AG09309 (cell line): Measurements from ENCODE around the gene NFIC.
"Not testable (repeated sequence)": the region's sequence is repeated elsewhere in the genome, so short reads cannot be mapped to it uniquely, and the experiment has no call there.

ENCODE experiments used
- DNase-seq: peaks from one replicate; pipeline ENCODE4 v3.0.0-alpha.2; 2010; ENCODE audit warnings: low read depth
- H3K4me3 ChIP-seq: 2 replicates; pipeline ENCODE4 v1.5.1; 2011; ENCODE audit warnings: mild to moderate bottlenecking, low read depth, low read length, moderate library complexity; ENCODE audit not compliant: control insufficient read depth
- TF ChIP-seq, protein P1 (sequence below): IDR thresholded peaks from 2 replicates; pipeline ENCODE4 v1.5.1; 2011; ENCODE audit warnings: mild to moderate bottlenecking, low read depth, low read length, inconsistent platforms; ENCODE audit not compliant: insufficient read depth, control insufficient read depth; ENCODE audit errors: missing control alignments

The NFIC gene

DNA sequence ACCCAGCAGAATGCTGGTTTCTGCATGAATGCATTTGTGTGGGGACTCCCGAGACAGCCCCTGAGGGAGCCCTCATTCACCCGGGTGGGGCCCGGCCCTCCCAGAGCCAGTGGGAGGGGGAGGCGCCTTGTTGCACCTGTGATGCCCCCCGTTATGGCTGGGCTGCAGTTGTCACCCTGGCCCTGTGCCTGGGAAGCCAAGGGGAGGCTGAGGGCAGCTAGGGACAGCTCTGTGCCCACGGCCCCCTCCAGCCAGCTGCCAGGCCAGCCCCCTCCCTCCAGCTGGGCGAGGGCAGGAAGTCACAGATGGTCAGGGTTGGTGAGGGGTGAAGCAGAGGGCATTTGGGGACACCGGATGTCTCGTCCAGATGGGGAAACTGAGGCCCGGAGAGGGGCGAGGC, 26.1 kb downstream of the NFIC start:
- no peak for DNase-seq

DNA sequence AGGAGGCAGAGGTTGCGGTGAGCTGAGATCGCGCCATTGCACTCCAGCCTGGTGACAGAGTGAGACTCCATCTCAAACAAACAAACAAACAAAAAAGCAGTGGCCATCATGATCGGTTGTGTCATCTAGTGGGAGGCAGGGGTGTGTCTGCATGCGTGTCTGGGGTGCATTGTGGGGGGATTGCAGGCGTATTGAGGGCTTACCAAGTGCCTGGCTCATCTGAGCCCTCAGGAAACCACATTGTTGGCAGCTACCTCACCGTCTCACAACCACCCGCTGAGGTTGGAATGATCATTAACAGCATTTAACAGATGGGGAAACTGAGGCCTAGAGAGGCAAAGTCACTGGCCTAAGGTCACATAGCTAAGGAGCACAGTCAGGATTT, 30.5 kb downstream of the NFIC start:
- no peak for DNase-seq
- H3K4me3 ChIP-seq = no peak overlapping the region
- TF ChIP-seq, protein P1, sequence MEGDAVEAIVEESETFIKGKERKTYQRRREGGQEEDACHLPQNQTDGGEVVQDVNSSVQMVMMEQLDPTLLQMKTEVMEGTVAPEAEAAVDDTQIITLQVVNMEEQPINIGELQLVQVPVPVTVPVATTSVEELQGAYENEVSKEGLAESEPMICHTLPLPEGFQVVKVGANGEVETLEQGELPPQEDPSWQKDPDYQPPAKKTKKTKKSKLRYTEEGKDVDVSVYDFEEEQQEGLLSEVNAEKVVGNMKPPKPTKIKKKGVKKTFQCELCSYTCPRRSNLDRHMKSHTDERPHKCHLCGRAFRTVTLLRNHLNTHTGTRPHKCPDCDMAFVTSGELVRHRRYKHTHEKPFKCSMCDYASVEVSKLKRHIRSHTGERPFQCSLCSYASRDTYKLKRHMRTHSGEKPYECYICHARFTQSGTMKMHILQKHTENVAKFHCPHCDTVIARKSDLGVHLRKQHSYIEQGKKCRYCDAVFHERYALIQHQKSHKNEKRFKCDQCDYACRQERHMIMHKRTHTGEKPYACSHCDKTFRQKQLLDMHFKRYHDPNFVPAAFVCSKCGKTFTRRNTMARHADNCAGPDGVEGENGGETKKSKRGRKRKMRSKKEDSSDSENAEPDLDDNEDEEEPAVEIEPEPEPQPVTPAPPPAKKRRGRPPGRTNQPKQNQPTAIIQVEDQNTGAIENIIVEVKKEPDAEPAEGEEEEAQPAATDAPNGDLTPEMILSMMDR = no peak

More for the DNA sequence above, 26.1 kb downstream of the NFIC start:
- TF ChIP-seq, protein P1 = no peak
- no peak overlapping the region for H3K4me3 ChIP-seq

DNA sequence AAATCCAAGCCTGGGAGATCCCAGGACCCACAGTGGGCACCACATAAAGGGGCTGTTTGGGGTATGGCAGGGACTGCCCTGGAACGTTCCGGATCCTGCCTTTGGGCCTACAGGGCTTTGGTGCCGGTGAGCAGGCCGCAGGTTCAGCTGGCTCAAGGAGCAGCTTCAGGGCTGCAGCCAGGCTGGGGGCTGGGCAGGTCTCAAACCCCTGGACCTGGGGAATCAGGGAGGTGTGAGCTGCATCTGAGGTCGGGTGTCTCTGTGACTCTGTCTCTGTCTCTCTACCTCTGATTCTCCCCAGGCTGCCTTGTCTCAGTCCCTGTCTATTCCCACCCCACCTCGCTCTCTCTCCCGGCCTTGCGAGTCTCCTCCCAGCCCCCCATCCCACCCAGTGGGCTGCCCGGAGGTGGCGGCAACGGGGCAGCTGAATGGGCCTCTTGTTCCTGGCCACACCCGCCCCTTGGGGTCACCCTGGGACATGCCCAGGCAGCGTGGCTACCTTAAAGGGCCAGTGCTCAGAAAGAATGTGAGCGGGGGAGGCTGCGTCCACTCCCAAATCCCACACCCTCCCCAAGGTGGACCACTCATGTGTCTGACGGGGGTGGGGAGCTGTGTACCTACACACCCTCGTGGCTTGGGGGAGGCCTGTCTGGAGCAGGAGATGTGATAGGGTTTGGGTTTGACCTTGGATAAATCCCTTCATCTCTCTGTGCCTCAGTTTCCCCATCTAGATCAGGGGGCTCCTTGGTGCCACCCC, 31.1 kb downstream of the NFIC start:
- no peak overlapping the region for H3K4me3 ChIP-seq
- DNase-seq = no peak
- TF ChIP-seq, protein P1 = no peak

DNA sequence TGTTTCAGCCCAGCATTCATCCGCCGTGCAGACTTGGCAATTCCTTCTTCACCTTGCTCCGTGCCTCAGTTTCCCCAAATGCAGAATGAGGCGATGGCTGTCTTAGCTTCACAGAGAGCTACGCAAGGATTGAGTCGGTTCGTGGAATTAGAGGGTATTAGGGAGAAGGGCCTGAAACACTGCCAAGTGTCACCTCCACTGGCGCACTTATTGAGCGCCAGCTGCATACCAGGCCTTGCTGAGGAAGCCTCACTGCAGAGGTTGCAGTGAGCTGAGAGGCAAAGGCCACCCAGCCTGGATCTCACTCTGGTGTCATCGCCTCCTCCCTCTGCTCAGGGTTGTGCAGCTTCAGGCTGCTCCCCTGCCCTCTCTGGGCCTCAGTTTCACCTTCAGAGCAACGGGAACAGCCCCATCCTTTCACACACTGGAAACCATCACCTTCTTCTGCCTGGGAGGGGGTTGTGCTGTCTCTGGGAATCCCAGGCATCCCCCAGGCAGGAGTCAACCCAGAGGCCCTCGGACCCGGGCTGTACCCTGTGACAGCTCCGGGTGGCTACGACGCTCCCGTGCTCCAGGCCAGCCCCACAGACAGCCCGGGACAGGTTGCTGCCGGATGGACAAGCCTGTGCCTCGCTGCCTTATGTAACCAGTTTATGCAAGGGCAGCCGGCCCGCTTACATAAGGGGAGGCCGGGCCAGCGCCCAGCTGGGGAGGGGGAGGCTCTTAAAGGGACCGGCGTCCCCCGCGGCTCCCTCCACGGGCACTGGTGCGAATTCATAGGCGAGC, 31.9 kb downstream of the NFIC start:
- TF ChIP-seq, protein P1 = no peak
- no peak for DNase-seq
- no peak overlapping the region for H3K4me3 ChIP-seq

DNA sequence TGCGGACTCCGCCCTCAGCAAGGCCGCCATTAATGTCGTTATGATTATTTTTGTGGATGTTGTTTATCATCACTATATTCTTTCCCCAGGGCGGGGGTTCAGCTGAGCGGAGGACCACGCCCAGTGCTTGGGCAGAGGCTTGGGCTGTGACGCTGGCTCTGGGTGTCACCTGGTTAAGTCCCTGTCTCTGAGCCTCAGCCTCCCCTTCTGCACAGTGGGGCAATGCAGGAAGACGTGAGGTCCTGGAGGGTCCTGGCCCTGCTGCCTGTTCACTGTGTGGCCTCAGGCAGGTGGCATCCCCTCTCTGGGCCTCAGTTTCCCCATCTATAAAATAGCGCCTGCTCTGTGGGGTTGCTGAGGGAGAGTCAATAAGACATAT, 32.5 kb downstream of the NFIC start:
- TF ChIP-seq, protein P1 = no peak
- H3K4me3 ChIP-seq = no peak overlapping the region
- no peak for DNase-seq

DNA sequence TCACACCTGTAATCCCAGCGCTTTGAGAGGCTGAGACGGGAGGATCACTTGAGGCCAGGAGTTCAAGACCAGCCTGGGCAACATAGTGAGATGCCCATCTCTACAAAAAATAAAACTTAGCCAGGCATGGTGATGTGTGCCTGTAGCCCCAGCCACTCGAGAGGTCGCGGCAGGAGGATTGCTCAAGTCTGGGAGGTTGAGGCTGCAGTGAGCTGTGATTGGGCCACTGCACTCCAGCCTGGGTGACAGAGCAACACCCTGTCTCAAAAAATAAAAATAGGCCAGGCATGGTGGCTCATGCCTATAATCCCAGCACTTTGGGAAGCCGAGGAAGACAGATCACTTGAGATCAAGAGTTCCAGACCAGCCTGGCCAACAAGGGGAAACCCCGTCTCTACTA, 32.9 kb downstream of the NFIC start:
- not testable (repeated sequence) for H3K4me3 ChIP-seq, DNase-seq
